Heart right ventricle (tissue), 16 donors: ENCODE results near the gene ARFGAP1. TPM values are rescaled to one million over a fixed set of nuclear protein-coding genes. Genes with fewer than 3 reads are reported as not detected.

Experiments
- ATAC-seq, 8 donors: fragments of 200-7000 bp; cut with Tn5 transposase; one replicate each; pipeline ENCODE4 v1.9.1; 2020; ENCODE audit warnings: mild to moderate bottlenecking in 8 of 8, moderate library complexity in 8 of 8, moderate number of reproducible peaks in 1 of 8
- DNase-seq, 2 donors: peaks; one replicate each; pipeline ENCODE4 v3.0.0-alpha.2; 2020
- H3K27ac ChIP-seq, 10 donors: fragments of 200-600 bp; sonication (generic) in 2 of 10; one replicate each; pipeline versions ENCODE4 v1.5.0 to v1.8.0; 2020 to 2022; ENCODE audit warnings: mild to moderate bottlenecking in 3 of 10
- H3K27me3 ChIP-seq, 7 donors: fragments of 200-600 bp; one replicate each; pipeline ENCODE4 v1.8.0; 2021 to 2022; ENCODE audit warnings: mild to moderate bottlenecking in 2 of 7
- H3K36me3 ChIP-seq, 9 donors: fragments of 200-600 bp; sonication (generic) in 1 of 9; one replicate each; pipeline versions ENCODE4 v1.5.0 to v1.8.0; 2020 to 2022; ENCODE audit warnings: mild to moderate bottlenecking in 2 of 9
- H3K4me1 ChIP-seq, 9 donors: fragments of 200-600 bp; sonication (generic) in 1 of 9; one replicate each; pipeline versions ENCODE4 v1.5.0 to v1.8.0; 2020 to 2022; ENCODE audit warnings: mild to moderate bottlenecking in 4 of 9
- H3K4me3 ChIP-seq, 10 donors: fragments of 200-600 bp; sonication (generic) in 2 of 10; one replicate each; pipeline versions ENCODE4 v1.5.0 to v1.8.0; 2020 to 2022; ENCODE audit warnings: mild to moderate bottlenecking in 7 of 10, moderate library complexity in 2 of 10
- H3K9me3 ChIP-seq, 11 donors: fragments of 200-600 bp in 10 of 11; sonication (generic) in 2 of 11; one replicate each; pipeline versions ENCODE4 v1.5.0 to v1.8.0; 2013 to 2022; ENCODE audit warnings: mild to moderate bottlenecking in 2 of 11, control low read depth in 1 of 11, moderate library complexity in 1 of 11
- WGBS, 2 donors: extraction: QIAGEN DNeasy Blood & Tissue Kit; methylation state at CpG; one replicate each; pipeline ENCODE4 v1.1.7; 2013; ENCODE audit warnings: inconsistent platforms in 1 of 2; 5-methylcytosine and 5-hydroxymethylcytosine counted together
- intact Hi-C, 10 donors: fragments of 100-400 bp; cut with DNase I; formaldehyde crosslinking; loops; one replicate each; pipeline versions ENCODE4 v1.11.1 to v1.14.2; 2022
- polyA plus RNA-seq, 2 donors: library from polyadenylated mRNA; stranded (reverse); fragments of 200-250 nt; gene quantifications; one replicate each; pipeline ENCODE4 v1.2.3, GENCODE V29; 2013
- total RNA-seq, 10 donors: library from RNA; stranded (reverse); fragmentation: NEBNext Ultra II Directional in 3 of 10; extraction: Animal tissue kit (Norgen Biotek cat#: 25700) in 3 of 10; gene quantifications; one replicate each; pipeline versions ENCODE4 v1.2.1 to v1.2.4, GENCODE V29; 2021 to 2023
- TF ChIP-seq, protein P1 (sequence below), 9 donors: fragments of 200-600 bp; sonication (generic) in 2 of 9; IDR thresholded peaks; one replicate each; pipeline versions ENCODE4 v1.5.0 to v1.8.0; 2021 to 2022; ENCODE audit warnings: antibody characterized with exemption in 9 of 9, mild to moderate bottlenecking in 5 of 9, moderate library complexity in 1 of 9
- donor health status: Arrhythmogenic right ventricular cardiomyopathy.
- donor health status: ischemic (EF 13 %, LVEDD 7.1; RV severe dilation, severe dysfunction).
- donor health status: healthy with polysubstance abuse.
- donor health status: DM: no; HTN: yes; CAD: no.
- donor health status: DM: no; HTN: no; CAD: no.
- donor health status: ischemic (EF 25% LVEDD 6.9; RV normal size, moderate dysfunction).
- donor health status: ischemic (EF 25% LVEDD 5.7; RV mildly dilated, moderate dysfunction).
- donor health status: healthy.
- donor health status: DM: yes; HTN: yes; CAD: no.
- donor health status: Ischemic cardiomyopathy.
- donor health status: ischemic (EF 35%, LVEDD 5.7; RV mildly dilated, moderate dysfunction).
- donor health status: nonischemic (EF 11% LVEDD 7.7; RV severe dilation, severe dysfunction).
- donor health status: DM: yes; HTN: yes; CAD: no.
- donor health status: PGD.
- donor health status: ischemic (EF 29% LVEDD 5.4; RV normal size, mild dysfunction).
- donor health status: nonischemic (EF 23%, LVEDD 6.1; RV moderate dilation, normal function).

ARFGAP1 gene
- total and polyA plus RNA-seq, 12 donors, result 20.4 to 72.6 (median 32.3) TPM

DNA sequence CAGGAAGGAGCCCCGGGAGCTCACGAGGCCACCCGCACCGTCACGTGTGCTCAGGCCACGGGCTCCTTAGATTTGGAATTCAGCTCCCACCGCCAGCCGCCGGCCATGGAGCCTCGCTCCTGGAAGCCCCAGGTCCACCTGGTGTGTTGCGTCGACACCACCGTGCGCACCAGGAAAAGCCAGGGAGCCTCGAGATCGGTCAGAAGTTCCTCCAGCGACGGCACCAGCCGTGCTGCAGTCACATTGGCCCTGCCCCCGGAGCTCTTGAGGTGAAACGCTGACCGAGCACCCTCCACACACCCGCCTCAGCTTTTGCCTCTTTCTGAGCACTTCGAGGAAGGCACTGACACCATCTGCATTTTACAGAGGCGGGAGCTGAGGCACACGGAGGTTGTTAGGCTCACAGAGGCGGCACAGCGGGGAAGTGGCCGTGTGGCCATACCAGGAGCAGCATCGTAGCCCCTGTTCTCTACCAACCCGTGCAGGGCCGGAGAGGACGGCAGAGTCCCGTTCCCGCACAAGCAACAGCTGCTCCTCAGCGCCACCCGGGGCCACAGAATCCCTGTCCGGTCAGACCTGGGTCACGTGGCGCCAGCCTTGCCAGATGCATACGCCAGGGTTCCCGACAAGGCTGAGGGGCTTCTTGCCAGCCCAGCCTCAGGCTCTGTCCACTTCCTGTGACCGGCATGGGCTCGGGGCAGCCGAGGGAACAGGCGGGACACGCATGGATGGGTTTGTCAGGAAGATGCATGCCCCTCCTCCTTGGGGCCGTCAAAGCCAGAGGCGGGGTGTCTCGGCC lies 25.9 kb upstream of the ARFGAP1 start:
- H3K27me3 ChIP-seq, result peaks cover 10 to 79% (median 61%) of the 10 kb centered on the region in 7 donors
- ATAC-seq, result peak in 6 of 8 donors; percentile 33 to 61 (median 45)

DNA sequence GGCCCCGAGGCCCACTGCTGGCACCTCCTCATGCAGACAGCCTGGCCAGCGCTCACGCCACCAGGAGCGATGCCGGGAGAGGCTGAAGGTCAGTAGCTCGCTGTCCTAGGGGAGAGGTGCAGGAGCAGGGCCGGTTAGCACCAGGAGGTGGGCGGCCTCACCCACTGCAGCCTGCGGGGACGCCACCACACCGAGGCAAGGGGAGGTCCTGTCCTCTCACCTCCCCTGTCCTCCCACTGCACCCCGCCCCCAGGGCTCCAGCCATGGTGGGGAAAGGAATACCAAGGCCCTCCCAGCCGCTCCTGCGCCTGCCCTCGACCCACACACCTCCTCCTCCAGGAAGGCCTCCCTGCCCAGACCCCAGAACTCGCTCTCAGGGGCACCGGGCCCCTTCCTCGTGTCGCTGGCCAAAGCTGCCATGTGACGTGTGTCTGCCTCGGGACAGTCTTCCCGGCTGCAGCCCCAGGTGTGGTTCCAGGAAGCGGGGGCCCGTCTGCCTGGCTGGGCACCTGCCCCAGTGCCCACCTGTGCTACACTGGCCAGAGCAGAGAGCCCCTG lies 24.9 kb upstream of the ARFGAP1 start:
- H3K4me3 ChIP-seq, result no peak overlapping the region
- TF ChIP-seq, protein P1, sequence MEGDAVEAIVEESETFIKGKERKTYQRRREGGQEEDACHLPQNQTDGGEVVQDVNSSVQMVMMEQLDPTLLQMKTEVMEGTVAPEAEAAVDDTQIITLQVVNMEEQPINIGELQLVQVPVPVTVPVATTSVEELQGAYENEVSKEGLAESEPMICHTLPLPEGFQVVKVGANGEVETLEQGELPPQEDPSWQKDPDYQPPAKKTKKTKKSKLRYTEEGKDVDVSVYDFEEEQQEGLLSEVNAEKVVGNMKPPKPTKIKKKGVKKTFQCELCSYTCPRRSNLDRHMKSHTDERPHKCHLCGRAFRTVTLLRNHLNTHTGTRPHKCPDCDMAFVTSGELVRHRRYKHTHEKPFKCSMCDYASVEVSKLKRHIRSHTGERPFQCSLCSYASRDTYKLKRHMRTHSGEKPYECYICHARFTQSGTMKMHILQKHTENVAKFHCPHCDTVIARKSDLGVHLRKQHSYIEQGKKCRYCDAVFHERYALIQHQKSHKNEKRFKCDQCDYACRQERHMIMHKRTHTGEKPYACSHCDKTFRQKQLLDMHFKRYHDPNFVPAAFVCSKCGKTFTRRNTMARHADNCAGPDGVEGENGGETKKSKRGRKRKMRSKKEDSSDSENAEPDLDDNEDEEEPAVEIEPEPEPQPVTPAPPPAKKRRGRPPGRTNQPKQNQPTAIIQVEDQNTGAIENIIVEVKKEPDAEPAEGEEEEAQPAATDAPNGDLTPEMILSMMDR (IDR thresholded peaks at IDR 0.05), result no peak
- intact Hi-C loops, result no loop called here
- no peaks in the 10 kb centered on the region for H3K4me1 ChIP-seq
- peaks cover 18 to 87% (median 72%) of the 10 kb centered on the region in 7 donors for H3K27me3 ChIP-seq
- H3K36me3 ChIP-seq, result no peaks in the 10 kb centered on the region
- H3K27ac ChIP-seq, result no peak overlapping the region
- 70 to 79% methylated on average over 24 of the region's 24 CpGs for WGBS, 2 donors
- no peak for ATAC-seq
- H3K9me3 ChIP-seq, result no peaks in the 10 kb centered on the region
- DNase-seq, result no peak

More for the DNA sequence above, 25.9 kb upstream of the ARFGAP1 start:
- DNase-seq, result no peak
- peak overlapping the region in 1 of 10 donors; percentile 11 for H3K4me3 ChIP-seq
- no peak overlapping the region for H3K27ac ChIP-seq
- TF ChIP-seq, protein P1 (IDR thresholded peaks at IDR 0.05), result no peak
- no peaks in the 10 kb centered on the region for H3K4me1 ChIP-seq
- intact Hi-C loops, result no loop called here
- no peaks in the 10 kb centered on the region for H3K36me3 ChIP-seq
- H3K9me3 ChIP-seq, result no peaks in the 10 kb centered on the region
- WGBS, 2 donors, result 41 to 44% methylated on average over 50 of the region's 50 CpGs

DNA sequence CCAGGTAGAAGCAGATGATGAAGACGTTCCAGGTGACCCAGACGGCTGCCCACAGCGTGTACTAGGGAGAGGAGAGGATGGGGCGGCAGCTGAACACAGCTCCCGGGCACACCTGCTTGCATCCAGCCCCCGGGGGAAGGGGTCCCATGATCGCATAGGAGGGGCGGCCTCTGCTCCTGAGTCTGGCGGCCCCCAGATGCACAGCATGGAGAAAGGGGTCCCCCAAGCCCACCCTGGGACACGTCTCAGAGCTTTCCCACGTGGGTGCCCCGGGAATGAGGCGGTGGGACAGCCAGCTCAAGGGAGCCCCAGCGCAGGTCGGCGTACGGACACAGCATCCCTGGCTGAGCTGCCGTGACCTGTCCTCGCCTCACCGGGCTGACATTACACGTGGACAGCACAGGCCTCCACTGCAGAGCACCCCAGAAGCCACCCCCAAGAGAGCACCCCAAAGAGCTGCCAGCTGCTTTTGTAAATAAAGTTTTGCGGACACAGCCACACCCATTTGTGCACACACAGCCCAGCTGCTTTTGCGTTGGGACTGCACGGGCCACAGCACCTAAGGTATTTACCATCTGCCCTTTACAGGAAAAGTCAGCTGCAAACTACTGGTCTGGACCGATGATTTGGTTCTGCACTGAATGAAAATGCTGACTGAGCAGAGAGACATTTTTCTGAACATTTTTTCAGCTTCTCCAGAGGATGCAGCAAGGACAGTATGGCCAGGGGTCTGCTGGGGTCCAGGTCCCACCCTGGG lies 23.6 kb upstream of the ARFGAP1 start:
- H3K27me3 ChIP-seq, result peaks cover 29 to 95% (median 84%) of the 10 kb centered on the region in 7 donors
- intact Hi-C loops, result no loop called here
- 74 to 80% methylated on average over 25 of the region's 25 CpGs for WGBS, 2 donors

DNA sequence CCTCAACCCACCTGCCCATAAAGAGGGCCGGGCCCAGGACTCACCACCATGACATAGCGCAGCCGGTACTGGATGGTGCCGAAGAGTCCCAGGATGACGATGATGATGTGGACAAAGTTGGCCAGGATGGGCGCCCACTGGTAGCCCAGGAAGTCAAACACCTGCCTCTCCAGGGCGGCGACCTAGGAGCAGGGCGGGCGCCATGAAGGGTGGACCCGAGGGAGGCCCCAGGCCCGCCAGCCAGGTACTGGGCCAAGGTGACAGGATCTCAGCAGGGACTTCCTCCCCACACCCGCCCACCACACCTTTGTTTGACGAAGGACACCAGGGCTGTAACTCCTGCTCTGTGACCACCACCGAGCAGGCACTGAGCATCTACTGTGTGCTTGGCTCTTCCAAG lies 22.7 kb upstream of the ARFGAP1 start:
- 89 to 90% methylated on average over 15 of the region's 15 CpGs for WGBS, 2 donors
- no peak overlapping the region for H3K27ac ChIP-seq
- TF ChIP-seq, protein P1 (IDR thresholded peaks at IDR 0.05), result no peak
- ATAC-seq (no peak), DNase-seq (no peak)
- H3K9me3 ChIP-seq, result no peaks in the 10 kb centered on the region
- no peaks in the 10 kb centered on the region for H3K36me3 ChIP-seq
- H3K4me1 ChIP-seq, result peaks cover 0 to 17% (median 9%) of the 10 kb centered on the region in 9 donors
- peaks cover 37 to 97% (median 90%) of the 10 kb centered on the region in 7 donors for H3K27me3 ChIP-seq
- intact Hi-C loops, result no loop called here
- H3K4me3 ChIP-seq, result no peak overlapping the region

More for the DNA sequence above, 23.6 kb upstream of the ARFGAP1 start:
- TF ChIP-seq, protein P1 (IDR thresholded peaks at IDR 0.05), result no peak
- H3K4me3 ChIP-seq, result no peak overlapping the region
- no peaks in the 10 kb centered on the region for H3K9me3 ChIP-seq
- no peak for DNase-seq
- ATAC-seq, result no peak
- no peak overlapping the region for H3K27ac ChIP-seq
- no peaks in the 10 kb centered on the region for H3K36me3 ChIP-seq
- H3K4me1 ChIP-seq, result peaks cover 0 to 11% (median 9%) of the 10 kb centered on the region in 9 donors
